DND-41 (cell line): ENCODE data around the gene MICU2.

Experiments
- CTCF ChIP-seq: IDR thresholded peaks from 2 replicates; pipeline ENCODE4 v1.5.1; 2012; ENCODE audit warnings: borderline replicate concordance, low read length, moderate library complexity, mild to moderate bottlenecking; ENCODE audit not compliant: poor library complexity, severe bottlenecking; ENCODE audit errors: extremely low read depth
- EZH2 ChIP-seq: IDR thresholded peaks from 3 replicates; pipeline ENCODE4 v1.6.1; 2012; ENCODE audit warnings: borderline replicate concordance, low read depth, mild to moderate bottlenecking, moderate library complexity, low read length, inconsistent platforms; ENCODE audit not compliant: severe bottlenecking

- no peak for TF ChIP-seq CTCF
- no peak for TF ChIP-seq EZH2
Observed at GRCh38 chr13:21549633-21550032, 54.3 kb downstream of the MICU2 start.
